K562 (cell line): ENCODE measurements around the gene PREX1. TPM values are rescaled to one million over a fixed set of nuclear protein-coding genes. Genes with fewer than 3 reads are reported as not detected.

Source experiments
- ATAC-seq: fragments of 200-7000 bp; cut with Tn5 transposase; 3 replicates; pipeline ENCODE4 v1.9.1; 2020; ENCODE audit warnings: moderate library complexity
- BruUV-seq: library from RNA; stranded (reverse); fragments of 400-500 nt; replicated peaks from 2 replicates; lab custom pipeline; 2021; lab: Mats Ljungman, UMichigan
- CTCF ChIA-PET: fragments of 300-600 bp; formaldehyde crosslinking; extraction: SDS; loops from one replicate; lab custom pipeline; 2021; ENCODE audit warnings: low intra/inter-chr PET ratio; lab: Yijun Ruan, JAX
- POLR2A ChIA-PET: fragments of 300-600, 350-650 bp; sonication (Branson Sonifier 250); formaldehyde crosslinking; extraction: SDS; loops from one replicate; lab custom pipeline; 2021; ENCODE audit warnings: antibody characterized with exemption, inconsistent platforms; lab: Yijun Ruan, JAX
- DNase-seq, 4 experiments: peaks; one replicate each; pipeline versions ENCODE4 v3.0.0 to v3.0.0-alpha.2; 2011 to 2018; ENCODE audit warnings: low spot score in 3 of 4, mixed read lengths in 3 of 4; ENCODE audit errors: extremely low read depth in 1 of 4
- FAIRE-seq: peaks from 2 replicates; lab custom pipeline; 2011; peaks lifted over from hg19 to GRCh38; lab: Jason Lieb, UNC
- H2AFZ ChIP-seq: 2 replicates; pipeline ENCODE4 v1.6.0; 2011; ENCODE audit warnings: low read depth, low read length, control low read depth, inconsistent platforms
- H3K27ac ChIP-seq: fragments of 200-600 bp; 3 replicates; pipeline ENCODE4 v1.8.0; 2011; ENCODE audit warnings: low read depth, mild to moderate bottlenecking, control low read depth, inconsistent platforms, low read length, moderate library complexity, mixed read lengths; ENCODE audit errors: extremely low read depth
- H3K27me3 ChIP-seq, 2 experiments: fragments of 300-600 bp in 1 of 2; 2 replicates in 1 of 2; 3 replicates in 1 of 2; pipeline versions ENCODE4 v1.6.0 to v1.8.0; 2011; ENCODE audit warnings: inconsistent platforms in 2 of 2, low read length in 2 of 2, mild to moderate bottlenecking in 1 of 2, mixed read lengths in 1 of 2, moderate library complexity in 1 of 2; ENCODE audit not compliant: control insufficient read depth in 2 of 2, insufficient read depth in 2 of 2
- H3K36me3 ChIP-seq: fragments of 300-600 bp; 3 replicates; pipeline ENCODE4 v1.8.0; 2011; ENCODE audit warnings: mild to moderate bottlenecking, low read length, inconsistent platforms; ENCODE audit not compliant: control insufficient read depth, insufficient read depth
- H3K4me1 ChIP-seq, 2 experiments: fragments of 200-600 bp in 1 of 2; replicated peaks in 1 of 2; 2 replicates in 1 of 2; 3 replicates in 1 of 2; pipeline versions ENCODE4 v1.5.1 to v1.8.0; 2011; ENCODE audit warnings: inconsistent platforms in 2 of 2, low read length in 2 of 2, mild to moderate bottlenecking in 1 of 2, mixed read lengths in 1 of 2, moderate library complexity in 1 of 2; ENCODE audit not compliant: control insufficient read depth in 2 of 2, insufficient read depth in 2 of 2
- H3K4me2 ChIP-seq: 2 replicates; pipeline ENCODE4 v1.6.1; 2011; ENCODE audit warnings: low read length, control low read depth, inconsistent platforms, mixed read lengths; ENCODE audit not compliant: insufficient read depth
- H3K4me3 ChIP-seq: fragments of 200-600 bp; sonication (generic), shearing (Covaris generic); 2 replicates; pipeline ENCODE4 v1.5.1; 2016; ENCODE audit warnings: control low read depth, inconsistent platforms
- H3K79me2 ChIP-seq: fragments of 200-600 bp; 3 replicates; pipeline ENCODE4 v1.8.0; 2011; ENCODE audit warnings: low read length, inconsistent platforms; ENCODE audit not compliant: control insufficient read depth, insufficient read depth
- H3K9ac ChIP-seq, 2 experiments: 2 replicates each; pipeline versions ENCODE4 v1.6.0 to v1.6.1; 2011; ENCODE audit warnings: low read depth in 2 of 2, low read length in 2 of 2, control low read depth in 1 of 2, inconsistent platforms in 1 of 2, mild to moderate bottlenecking in 1 of 2, mixed read lengths in 1 of 2; ENCODE audit not compliant: insufficient read depth in 1 of 2
- H3K9me1 ChIP-seq: one replicate; pipeline ENCODE4 v1.6.0; 2011; ENCODE audit warnings: inconsistent platforms, mild to moderate bottlenecking, low read length, moderate library complexity; ENCODE audit not compliant: control insufficient read depth, insufficient read depth
- H3K9me3 ChIP-seq: replicated peaks from 2 replicates; pipeline ENCODE4 v1.5.1; 2011; ENCODE audit warnings: low read depth, low read length, inconsistent platforms; ENCODE audit not compliant: control insufficient read depth, insufficient read depth
- H4K20me1 ChIP-seq: replicated peaks from 2 replicates; pipeline ENCODE4 v1.6.1; 2011; ENCODE audit warnings: low read length, inconsistent platforms, mixed read lengths; ENCODE audit not compliant: control insufficient read depth, insufficient read depth
- ARNT ChIP-seq, 2 experiments: fragments of 450-650 bp; IDR thresholded peaks; 2 replicates each; pipeline ENCODE4 v1.6.1; 2016; ENCODE audit warnings: mild to moderate bottlenecking in 1 of 2
- CBX3 ChIP-seq, 2 experiments: IDR thresholded peaks; 1 replicate in 1 of 2; 2 replicates in 1 of 2; pipeline ENCODE4 v1.6.1; 2012; ENCODE audit warnings: inconsistent platforms in 2 of 2, low read length in 2 of 2, borderline replicate concordance in 1 of 2, control low read depth in 1 of 2
- HDAC1 ChIP-seq, 2 experiments: fragments of 450-650 bp; IDR thresholded peaks; 2 replicates each; pipeline ENCODE4 v1.6.1; 2016 to 2017; ENCODE audit warnings: inconsistent platforms in 1 of 2, mild to moderate bottlenecking in 1 of 2, moderate library complexity in 1 of 2
- MCM7 ChIP-seq, 2 experiments: fragments of 450-650 bp; IDR thresholded peaks; 2 replicates each; pipeline ENCODE4 v1.6.1; 2016 to 2018
- NFXL1 ChIP-seq: fragments of 450-650 bp; formaldehyde crosslinking; IDR thresholded peaks from 2 replicates; pipeline ENCODE4 v1.4.0; 2021; ENCODE audit warnings: mild to moderate bottlenecking
- NR2C1 ChIP-seq, 2 experiments: fragments of 450-650 bp; IDR thresholded peaks; 2 replicates each; pipeline ENCODE4 v1.6.1; 2017; ENCODE audit warnings: mild to moderate bottlenecking in 2 of 2, antibody characterized with exemption in 1 of 2, inconsistent platforms in 1 of 2, missing compliant biosample characterization in 1 of 2, missing genetic modification characterization in 1 of 2
- NR2C2 ChIP-seq, 2 experiments: fragments of 200-800 bp in 1 of 2; sonication (Bioruptor generic) in 1 of 2; sonication (generic) in 1 of 2; formaldehyde crosslinking in 1 of 2; IDR thresholded peaks; 2 replicates each; pipeline versions ENCODE4 v1.6.1 to v1.8.0; 2016 to 2022; ENCODE audit warnings: mild to moderate bottlenecking in 1 of 2, missing compliant biosample characterization in 1 of 2, missing genetic modification characterization in 1 of 2, missing genetic modification reagents in 1 of 2
- NUFIP1 ChIP-seq: fragments of 450-650 bp; IDR thresholded peaks from 2 replicates; pipeline ENCODE4 v1.6.1; 2018; ENCODE audit not compliant: partially characterized antibody
- SRSF9 ChIP-seq: fragments of 200-400 bp; formaldehyde crosslinking; IDR thresholded peaks from 2 replicates; pipeline ENCODE4 v1.6.1; 2017; ENCODE audit warnings: low read depth, low read length, borderline replicate concordance
- WGBS: fragments of 100-300 bp; shearing (Covaris generic); methylation state at CpG from one replicate; pipeline ENCODE4 v1.1.6; 2016; ENCODE audit warnings: low coverage, mixed read lengths; ENCODE audit not compliant: insufficient coverage; ENCODE audit errors: missing lambda C conversion rate; 5-methylcytosine and 5-hydroxymethylcytosine counted together
- in situ Hi-C: fragments of 300-500 bp; cut with MboI; formaldehyde crosslinking; loops from 4 replicates; pipeline ENCODE4 v1.15.0; 2018; ENCODE audit warnings: inconsistent platforms, mixed read lengths
- intact Hi-C: fragments of 100-400 bp; cut with micrococcal nuclease; formaldehyde crosslinking; loops from 2 replicates; pipeline ENCODE4 v1.14.2; 2022
- polyA plus RNA-seq, 8 experiments: library from polyadenylated mRNA; depleted of rRNA in 4 of 8; stranded (reverse) in 5 of 8; unstranded in 3 of 8; fragments of >200 nt; fragmentation: Nextera tagmentation in 2 of 8; fragmentation: Illumina TruSeq in 1 of 8; extraction: Ambion mirVana in 2 of 8; extraction: Trizol in 1 of 8; gene quantifications; 2 replicates each; pipeline versions ENCODE4 v1.2.1 to v1.2.3, GENCODE V29; 2011 to 2014; ENCODE audit warnings: inconsistent platforms in 1 of 8, missing spikeins in 1 of 8
- total RNA-seq, 7 experiments: library from RNA; depleted of rRNA in 6 of 7; stranded (reverse); fragments of >200 nt in 6 of 7; fragmentation: Illumina TruSeq in 2 of 7; extraction: Trizol in 2 of 7; gene quantifications; 2 replicates each; pipeline versions ENCODE4 v1.2.1 to v1.2.3, GENCODE V29; 2011 to 2021; ENCODE audit warnings: low replicate concordance in 1 of 7
- TF ChIP-seq, protein P1 (sequence below), 2 experiments: fragments of 450-650 bp; IDR thresholded peaks; 2 replicates each; pipeline ENCODE4 v1.6.1; 2016
- TF ChIP-seq, protein P2 (sequence below), 2 experiments: IDR thresholded peaks; 2 replicates each; pipeline ENCODE4 v1.6.1; 2011; ENCODE audit warnings: borderline replicate concordance in 1 of 2, control low read depth in 1 of 2, low read depth in 1 of 2, low read length in 1 of 2, mild to moderate bottlenecking in 1 of 2, mixed read lengths in 1 of 2, moderate library complexity in 1 of 2; ENCODE audit not compliant: insufficient read depth in 1 of 2, insufficient read length in 1 of 2, poor library complexity in 1 of 2, severe bottlenecking in 1 of 2; ENCODE audit errors: extremely low read depth in 1 of 2
- TF ChIP-seq, protein P3 (sequence below): IDR thresholded peaks from 2 replicates; pipeline ENCODE4 v1.6.1; 2011; ENCODE audit not compliant: insufficient read length; ENCODE audit errors: extremely low read depth
- TF ChIP-seq, protein P4 (sequence below): fragments of 450-650 bp; IDR thresholded peaks from 2 replicates; pipeline ENCODE4 v1.6.1; 2018; ENCODE audit not compliant: partially characterized antibody

PREX1 gene
- total and polyA plus RNA-seq, 9 of the 15 experiments (the other 6 are each of a cell fraction or from before 2014, with no cell fraction given) = 0.37 to 10.4 (median 4.8) TPM

DNA sequence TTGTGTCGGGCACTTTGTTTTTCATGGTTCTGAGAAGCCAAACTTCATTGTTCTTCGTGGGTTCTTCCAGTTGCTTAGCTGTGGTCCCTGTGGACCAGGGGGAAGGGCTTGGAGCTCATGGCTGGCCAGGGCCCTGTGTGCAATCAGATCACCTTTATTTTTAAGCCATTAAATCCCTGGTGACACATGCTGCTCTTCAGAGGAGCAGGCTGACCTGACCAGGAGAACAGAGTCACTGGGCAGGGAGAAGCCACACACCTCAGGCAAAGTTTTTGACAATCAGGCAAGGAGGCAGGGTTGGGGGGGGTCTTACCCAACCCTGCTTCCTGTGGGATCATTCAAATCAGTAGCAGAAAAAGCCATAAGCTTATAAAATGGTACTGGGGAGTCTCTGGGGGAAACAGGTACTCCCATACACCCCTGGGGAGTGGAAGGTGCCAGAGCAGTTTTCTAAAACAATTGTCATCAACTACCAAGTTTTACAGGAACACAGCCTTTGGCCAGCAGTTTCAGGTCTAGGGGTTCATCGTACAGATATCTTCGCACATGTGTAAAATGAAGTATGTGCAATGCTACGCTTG, 37.0 kb upstream of the PREX1 start:
- CTCF ChIA-PET = no interaction called here
- Histone ChIP-seq H3K79me2 (no peaks in the 10 kb centered on the region), H3K36me3 (no peaks in the 10 kb centered on the region), H3K4me1 (peaks cover 3 to 5% of the 10 kb centered on the region in 2 experiments; a peak in 3 of 5 replicates), H3K4me3 (no peak overlapping the region), H3K9ac (peak overlapping the region in 1 of 2 experiments; percentile 13; a peak in 1 of 4 replicates), H3K9me1 (no peaks in the 10 kb centered on the region), H4K20me1 (no peaks in the 10 kb centered on the region; the same call in 1 of the 2 replicates), H3K27me3 (no peaks in the 10 kb centered on the region), H3K27ac (no peak overlapping the region), H2AFZ (no peak overlapping the region), H3K9me3 (no peaks in the 10 kb centered on the region), H3K4me2 (no peak overlapping the region)
- 52% methylated on average over 5 of the region's 5 CpGs for WGBS
- BruUV-seq = no TSS peak
- DNase-seq (no peak), FAIRE-seq (no peak), ATAC-seq (no peak; the same call in 2 of the 3 replicates)
- POLR2A ChIA-PET = interaction anchor here (0.6 to 1.0 kb wide), 3 partner anchors 10 to 182 kb away, joined by 3 to 4 read pairs (median 3); no protein-coding TSS in a partner anchor
- intact Hi-C loops = no loop called here
- in situ Hi-C loops = no loop called here
- TF ChIP-seq NR2C1 (IDR thresholded peaks at IDR 0.05) (no peak), NR2C1 (tag; IDR thresholded peaks at IDR 0.05) (0 out of 2 replicates have a peak, but pooled peaks have one; percentile 1), NFXL1 (no peak), NUFIP1 (no peak), HDAC1 (IDR thresholded peaks at IDR 0.05) (peak in 1 of 2 experiments; percentile 2; a peak in 1 of 4 replicates), NR2C2 (CRISPR knock-in tag; IDR thresholded peaks at IDR 0.05) (no peak), NR2C2 (tag; IDR thresholded peaks at IDR 0.05) (0 out of 2 replicates have a peak, but pooled peaks have one; percentile 4), ARNT (IDR thresholded peaks at IDR 0.05) (no peak), MCM7 (IDR thresholded peaks at IDR 0.05) (no peak), CBX3 (IDR thresholded peaks at IDR 0.05; ENCODE audit: borderline replicate concordance in 1 of 2, low read length in 2 of 2) (no peak), SRSF9 (no peak)
- TF ChIP-seq, protein P1, sequence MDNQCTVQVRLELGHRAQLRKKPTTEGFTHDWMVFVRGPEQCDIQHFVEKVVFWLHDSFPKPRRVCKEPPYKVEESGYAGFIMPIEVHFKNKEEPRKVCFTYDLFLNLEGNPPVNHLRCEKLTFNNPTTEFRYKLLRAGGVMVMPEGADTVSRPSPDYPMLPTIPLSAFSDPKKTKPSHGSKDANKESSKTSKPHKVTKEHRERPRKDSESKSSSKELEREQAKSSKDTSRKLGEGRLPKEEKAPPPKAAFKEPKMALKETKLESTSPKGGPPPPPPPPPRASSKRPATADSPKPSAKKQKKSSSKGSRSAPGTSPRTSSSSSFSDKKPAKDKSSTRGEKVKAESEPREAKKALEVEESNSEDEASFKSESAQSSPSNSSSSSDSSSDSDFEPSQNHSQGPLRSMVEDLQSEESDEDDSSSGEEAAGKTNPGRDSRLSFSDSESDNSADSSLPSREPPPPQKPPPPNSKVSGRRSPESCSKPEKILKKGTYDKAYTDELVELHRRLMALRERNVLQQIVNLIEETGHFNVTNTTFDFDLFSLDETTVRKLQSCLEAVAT (IDR thresholded peaks at IDR 0.05) = no peak
- TF ChIP-seq, protein P2, sequence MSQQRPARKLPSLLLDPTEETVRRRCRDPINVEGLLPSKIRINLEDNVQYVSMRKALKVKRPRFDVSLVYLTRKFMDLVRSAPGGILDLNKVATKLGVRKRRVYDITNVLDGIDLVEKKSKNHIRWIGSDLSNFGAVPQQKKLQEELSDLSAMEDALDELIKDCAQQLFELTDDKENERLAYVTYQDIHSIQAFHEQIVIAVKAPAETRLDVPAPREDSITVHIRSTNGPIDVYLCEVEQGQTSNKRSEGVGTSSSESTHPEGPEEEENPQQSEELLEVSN (IDR thresholded peaks at IDR 0.05; ENCODE audit: borderline replicate concordance in 1 of 2, extremely low read depth in 1 of 2, insufficient read depth in 1 of 2, insufficient read length in 1 of 2, low read depth in 1 of 2, low read length in 1 of 2, poor library complexity in 1 of 2, severe bottlenecking in 1 of 2) = no peak
- TF ChIP-seq, protein P3, sequence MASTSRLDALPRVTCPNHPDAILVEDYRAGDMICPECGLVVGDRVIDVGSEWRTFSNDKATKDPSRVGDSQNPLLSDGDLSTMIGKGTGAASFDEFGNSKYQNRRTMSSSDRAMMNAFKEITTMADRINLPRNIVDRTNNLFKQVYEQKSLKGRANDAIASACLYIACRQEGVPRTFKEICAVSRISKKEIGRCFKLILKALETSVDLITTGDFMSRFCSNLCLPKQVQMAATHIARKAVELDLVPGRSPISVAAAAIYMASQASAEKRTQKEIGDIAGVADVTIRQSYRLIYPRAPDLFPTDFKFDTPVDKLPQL = no peak
- TF ChIP-seq, protein P4, sequence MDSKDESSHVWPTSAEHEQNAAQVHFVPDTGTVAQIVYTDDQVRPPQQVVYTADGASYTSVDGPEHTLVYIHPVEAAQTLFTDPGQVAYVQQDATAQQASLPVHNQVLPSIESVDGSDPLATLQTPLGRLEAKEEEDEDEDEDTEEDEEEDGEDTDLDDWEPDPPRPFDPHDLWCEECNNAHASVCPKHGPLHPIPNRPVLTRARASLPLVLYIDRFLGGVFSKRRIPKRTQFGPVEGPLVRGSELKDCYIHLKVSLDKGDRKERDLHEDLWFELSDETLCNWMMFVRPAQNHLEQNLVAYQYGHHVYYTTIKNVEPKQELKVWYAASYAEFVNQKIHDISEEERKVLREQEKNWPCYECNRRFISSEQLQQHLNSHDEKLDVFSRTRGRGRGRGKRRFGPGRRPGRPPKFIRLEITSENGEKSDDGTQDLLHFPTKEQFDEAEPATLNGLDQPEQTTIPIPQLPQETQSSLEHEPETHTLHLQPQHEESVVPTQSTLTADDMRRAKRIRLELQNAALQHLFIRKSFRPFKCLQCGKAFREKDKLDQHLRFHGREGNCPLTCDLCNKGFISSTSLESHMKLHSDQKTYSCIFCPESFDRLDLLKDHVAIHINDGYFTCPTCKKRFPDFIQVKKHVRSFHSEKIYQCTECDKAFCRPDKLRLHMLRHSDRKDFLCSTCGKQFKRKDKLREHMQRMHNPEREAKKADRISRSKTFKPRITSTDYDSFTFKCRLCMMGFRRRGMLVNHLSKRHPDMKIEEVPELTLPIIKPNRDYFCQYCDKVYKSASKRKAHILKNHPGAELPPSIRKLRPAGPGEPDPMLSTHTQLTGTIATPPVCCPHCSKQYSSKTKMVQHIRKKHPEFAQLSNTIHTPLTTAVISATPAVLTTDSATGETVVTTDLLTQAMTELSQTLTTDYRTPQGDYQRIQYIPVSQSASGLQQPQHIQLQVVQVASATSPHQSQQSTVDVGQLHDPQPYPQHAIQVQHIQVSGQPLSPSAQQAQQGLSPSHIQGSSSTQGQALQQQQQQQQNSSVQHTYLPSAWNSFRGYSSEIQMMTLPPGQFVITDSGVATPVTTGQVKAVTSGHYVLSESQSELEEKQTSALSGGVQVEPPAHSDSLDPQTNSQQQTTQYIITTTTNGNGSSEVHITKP = peak; percentile 95
